Vagina (tissue), 2 donors: ENCODE measurements around the gene KLHDC4.

Experiments used
- POLR2A ChIP-seq, 2 donors: fragments of 450-650 bp; IDR thresholded peaks; one replicate each; pipeline ENCODE4 v1.6.1; 2017; ENCODE audit warnings: antibody characterized with exemption in 2 of 2, mild to moderate bottlenecking in 2 of 2, moderate library complexity in 2 of 2
- POLR2AphosphoS5 ChIP-seq, 2 donors: sonication (generic); formaldehyde crosslinking; IDR thresholded peaks; one replicate each; pipeline ENCODE4 v1.9.0; 2017; ENCODE audit warnings: antibody characterized with exemption in 2 of 2, mild to moderate bottlenecking in 2 of 2, low read depth in 1 of 2; ENCODE audit not compliant: insufficient read depth in 1 of 2
- TF ChIP-seq, protein P1 (sequence below), 3 experiments: fragments of 450-650 bp in 2 of 3; fragments of 200-600 bp in 1 of 3; sonication (generic) in 1 of 3; IDR thresholded peaks; one replicate each; pipeline ENCODE4 v1.5.1; 2017 to 2019; ENCODE audit warnings: antibody characterized with exemption in 3 of 3, mild to moderate bottlenecking in 2 of 3, moderate library complexity in 2 of 3

GRCh38 chr16:87808108-87808507 is 42.3 kb upstream of the KLHDC4 start:
- TF ChIP-seq, protein P1, sequence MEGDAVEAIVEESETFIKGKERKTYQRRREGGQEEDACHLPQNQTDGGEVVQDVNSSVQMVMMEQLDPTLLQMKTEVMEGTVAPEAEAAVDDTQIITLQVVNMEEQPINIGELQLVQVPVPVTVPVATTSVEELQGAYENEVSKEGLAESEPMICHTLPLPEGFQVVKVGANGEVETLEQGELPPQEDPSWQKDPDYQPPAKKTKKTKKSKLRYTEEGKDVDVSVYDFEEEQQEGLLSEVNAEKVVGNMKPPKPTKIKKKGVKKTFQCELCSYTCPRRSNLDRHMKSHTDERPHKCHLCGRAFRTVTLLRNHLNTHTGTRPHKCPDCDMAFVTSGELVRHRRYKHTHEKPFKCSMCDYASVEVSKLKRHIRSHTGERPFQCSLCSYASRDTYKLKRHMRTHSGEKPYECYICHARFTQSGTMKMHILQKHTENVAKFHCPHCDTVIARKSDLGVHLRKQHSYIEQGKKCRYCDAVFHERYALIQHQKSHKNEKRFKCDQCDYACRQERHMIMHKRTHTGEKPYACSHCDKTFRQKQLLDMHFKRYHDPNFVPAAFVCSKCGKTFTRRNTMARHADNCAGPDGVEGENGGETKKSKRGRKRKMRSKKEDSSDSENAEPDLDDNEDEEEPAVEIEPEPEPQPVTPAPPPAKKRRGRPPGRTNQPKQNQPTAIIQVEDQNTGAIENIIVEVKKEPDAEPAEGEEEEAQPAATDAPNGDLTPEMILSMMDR (IDR thresholded peaks at IDR 0.05) = no peak
- no peak for TF ChIP-seq POLR2A (IDR thresholded peaks at IDR 0.05)
- no peak for TF ChIP-seq POLR2AphosphoS5 (IDR thresholded peaks at IDR 0.05; ENCODE audit: insufficient read depth in 1 of 2, low read depth in 1 of 2)
